Glomerular endothelial cell (primary cell): ENCODE data around the gene S100PBP. TPM values are rescaled to one million over a fixed set of nuclear protein-coding genes. Genes with fewer than 3 reads are reported as not detected.

ENCODE experiments used
- DNase-seq: peaks from one replicate; pipeline ENCODE4 v3.0.0-alpha.2; 2011; ENCODE audit warnings: low read depth, low spot score; ENCODE audit errors: extremely low read depth
- total RNA-seq: library from RNA; depleted of rRNA; stranded (reverse); fragments of >200 nt; gene quantifications from 2 replicates; pipeline ENCODE4 v1.2.3, GENCODE V29; 2015

The S100PBP gene
- total RNA-seq, 1 donor from 2014 or later, result 40.8 TPM

GRCh38 chr1:32868806-32869455, 51.5 kb downstream of the S100PBP start:
- no peak for DNase-seq

DNA sequence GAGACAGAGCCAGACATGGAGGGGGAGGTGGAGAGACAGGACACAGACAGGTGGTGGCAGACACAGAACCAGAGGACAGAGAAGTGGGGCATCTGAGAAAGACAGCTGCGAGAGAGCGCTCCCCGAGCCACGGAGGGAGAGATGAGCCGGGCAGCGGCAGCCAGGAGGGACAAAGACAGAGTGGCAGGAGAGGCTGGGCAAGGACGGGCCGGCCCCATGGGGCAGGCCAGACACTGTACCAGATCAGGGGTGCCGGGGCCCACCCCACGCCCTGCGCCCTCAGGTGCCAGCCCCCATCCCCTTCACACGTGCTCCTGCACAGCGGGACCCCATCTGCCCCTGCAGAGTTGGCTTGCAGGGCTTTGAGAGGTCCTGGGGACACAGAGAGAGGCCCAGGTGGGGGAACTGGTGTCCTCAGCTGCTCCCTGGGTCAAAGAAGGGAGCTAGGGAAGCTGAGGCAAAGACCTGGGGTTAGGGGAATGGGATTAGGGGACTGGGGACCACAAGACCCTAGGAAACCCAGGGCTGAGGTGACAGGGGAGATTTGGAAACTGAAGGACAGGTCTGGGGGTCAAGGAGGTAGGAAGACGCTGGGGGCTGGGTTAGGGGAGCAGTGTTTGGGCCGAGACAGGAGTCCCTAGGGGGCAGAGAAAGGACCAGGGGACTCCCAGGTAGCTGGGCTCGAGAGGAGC, 52.6 kb downstream of the S100PBP start:
- no peak for DNase-seq

GRCh38 chr1:32870615-32871363, 53.3 kb downstream of the S100PBP start, which contains the start of gene FNDC5:
FNDC5 (minus strand) TSS chr1:32870912.
- DNase-seq, result no peak

DNA sequence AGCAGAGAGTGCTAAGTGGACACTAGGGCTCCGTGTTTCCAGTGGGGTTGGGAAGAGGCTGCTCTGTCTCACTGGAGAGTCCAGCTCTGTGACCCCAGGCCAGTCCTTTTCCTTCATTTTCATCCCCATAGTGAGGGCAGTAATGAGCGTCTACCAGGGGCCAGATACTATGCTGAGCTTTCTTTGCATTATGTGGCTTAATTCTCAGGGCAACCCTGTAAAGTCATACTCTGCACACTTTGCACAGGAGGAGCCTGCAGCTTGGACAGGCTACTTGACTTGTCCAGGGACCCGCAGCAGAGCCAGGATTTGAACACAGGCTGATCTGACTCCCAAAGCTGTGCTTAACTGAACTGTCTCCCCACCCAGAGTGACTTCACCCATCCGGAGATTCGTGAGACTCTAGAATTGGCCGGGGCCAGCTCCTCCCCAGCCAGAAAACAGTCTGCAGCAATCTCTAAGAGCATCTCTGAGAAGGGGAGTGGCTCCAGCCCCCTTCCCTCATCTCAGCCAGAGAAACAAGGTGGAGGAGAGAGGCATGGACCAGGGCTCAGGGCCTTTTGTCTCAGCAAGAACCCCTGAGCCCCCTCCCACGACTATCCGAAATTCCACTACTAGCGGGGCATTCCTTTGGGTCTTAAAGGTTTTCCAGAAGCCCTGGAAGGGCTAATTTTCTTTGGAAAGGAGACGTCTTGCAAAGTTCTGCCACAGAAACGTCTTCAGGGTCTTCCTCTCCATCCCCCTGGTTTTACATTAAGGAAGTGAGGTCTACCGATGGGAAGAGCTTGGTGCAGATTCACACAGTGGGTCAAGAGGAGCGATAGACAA, 54.1 kb downstream of the S100PBP start:
- no peak for DNase-seq

DNA sequence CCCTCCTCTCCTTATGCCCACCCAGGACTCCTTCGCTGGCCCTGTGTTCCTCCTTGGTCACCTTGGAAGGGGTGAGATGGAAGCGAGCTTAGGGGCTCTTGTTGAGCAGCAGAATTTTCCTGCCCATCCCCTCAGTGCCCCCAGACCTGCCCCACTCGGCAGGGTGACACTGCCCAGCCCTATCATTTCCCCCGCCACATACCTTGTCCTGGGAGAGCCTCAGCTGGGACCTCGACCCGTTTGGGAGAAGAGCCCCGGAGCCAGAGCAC, 54.7 kb downstream of the S100PBP start:
- no peak for DNase-seq

DNA sequence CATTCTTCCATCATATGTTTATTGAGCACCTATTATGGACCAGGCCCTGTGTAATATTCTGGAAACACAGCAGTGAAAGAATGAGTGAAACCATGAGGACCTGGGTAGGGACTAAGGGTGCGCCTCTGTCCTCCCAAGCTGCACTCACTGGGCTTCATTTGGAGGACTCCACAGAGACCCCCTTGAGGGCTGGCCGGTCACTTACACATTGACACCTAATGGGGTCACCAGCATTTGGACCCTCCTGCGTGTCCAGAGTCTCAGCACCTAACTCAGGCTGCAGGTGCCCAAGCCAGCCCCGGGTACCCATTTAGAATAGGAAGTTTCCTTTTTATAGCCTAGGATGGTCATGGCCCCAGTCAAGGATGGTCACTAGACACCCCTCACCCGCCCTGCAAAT, 56.0 kb downstream of the S100PBP start:
- no peak for DNase-seq

GRCh38 chr1:32874860-32875752, 57.7 kb downstream of the S100PBP start:
- no peak for DNase-seq

DNA sequence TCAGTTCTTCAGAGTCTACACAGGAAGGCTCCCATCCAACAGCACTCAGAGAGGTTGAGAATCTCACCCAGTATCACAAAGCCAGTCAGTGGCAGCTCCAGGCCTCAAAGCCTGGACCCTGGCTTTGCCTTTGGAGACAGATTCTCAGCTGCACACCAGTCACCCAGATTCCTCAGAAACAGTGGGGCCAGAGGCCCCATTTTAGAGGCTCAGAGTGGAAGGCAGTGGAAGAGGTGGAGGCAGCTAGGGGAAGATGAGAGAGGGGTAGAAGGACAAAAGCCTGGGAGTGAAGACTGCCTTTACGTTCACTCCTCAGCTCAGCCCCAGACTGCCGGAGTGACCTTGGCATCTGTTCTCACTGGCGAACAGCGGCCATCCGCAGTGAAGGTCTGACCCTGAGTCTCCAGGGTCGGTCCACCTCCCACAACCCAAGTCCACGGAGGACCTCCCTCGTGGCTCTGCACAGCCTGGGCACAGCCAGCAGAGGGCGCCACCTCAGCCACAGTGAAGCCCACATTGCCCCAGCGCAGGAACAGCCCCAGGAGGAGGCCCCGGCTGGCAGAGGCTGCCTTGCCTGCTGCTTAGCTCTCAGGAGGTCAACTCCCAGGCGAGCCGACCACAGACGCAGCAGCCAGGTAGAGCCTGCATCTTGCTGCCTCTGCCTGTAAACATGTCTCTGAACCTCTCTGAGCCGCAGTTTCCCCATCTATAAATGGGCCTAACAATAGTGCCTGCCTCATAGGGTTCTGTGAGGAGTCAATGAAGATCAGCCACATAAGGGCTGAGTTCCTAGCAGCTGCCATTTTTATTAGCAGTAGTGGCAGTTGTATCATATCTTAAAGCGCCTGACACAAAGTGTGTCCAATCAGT, 59.1 kb downstream of the S100PBP start:
- DNase-seq, result no peak

- DNase-seq, result no peak
Observed at GRCh38 chr1:32877211-32878110, 60.0 kb downstream of the S100PBP start.

DNA sequence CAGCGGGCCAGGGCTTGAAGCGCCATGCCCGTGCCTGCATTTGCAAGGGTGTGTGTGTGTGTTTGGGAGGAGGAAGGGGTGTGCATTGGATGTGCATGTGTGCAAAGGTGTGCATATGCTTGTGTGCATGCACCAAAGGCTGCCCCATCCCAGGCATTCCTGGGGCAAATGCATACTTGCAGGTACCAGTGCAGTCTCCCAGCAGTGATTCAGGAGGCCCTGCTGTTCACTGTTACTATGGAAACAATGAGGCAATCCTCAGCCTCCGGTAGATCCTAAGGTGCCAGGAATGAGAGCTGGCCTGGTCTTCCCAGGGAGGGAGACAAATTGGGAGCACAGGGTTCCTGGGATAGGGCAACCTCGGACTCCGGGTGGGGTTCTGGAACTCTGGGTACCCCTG, 60.7 kb downstream of the S100PBP start:
- no peak for DNase-seq

DNA sequence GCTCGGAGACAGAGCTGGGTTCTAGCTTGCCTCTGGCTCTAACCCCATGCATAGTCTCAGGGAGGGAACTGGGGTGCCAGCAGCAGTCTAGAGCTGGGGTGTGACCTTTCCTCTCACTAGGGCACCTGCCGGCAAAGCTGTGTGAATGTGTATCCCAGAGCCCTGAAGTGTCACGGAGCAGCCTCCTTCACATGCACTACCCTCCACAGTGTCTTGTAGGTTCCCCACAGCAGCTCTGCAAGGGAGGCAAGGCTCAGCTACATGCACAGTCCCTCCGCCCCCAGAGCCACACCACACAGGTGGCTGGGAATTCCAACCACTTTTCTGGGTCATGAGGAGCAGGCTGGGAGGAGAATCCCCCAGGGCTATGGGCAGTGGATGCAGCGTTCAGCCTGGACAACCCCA, 61.2 kb downstream of the S100PBP start:
- no peak for DNase-seq

GRCh38 chr1:32881291-32881690, 63.8 kb downstream of the S100PBP start:
- DNase-seq, result no peak

DNA sequence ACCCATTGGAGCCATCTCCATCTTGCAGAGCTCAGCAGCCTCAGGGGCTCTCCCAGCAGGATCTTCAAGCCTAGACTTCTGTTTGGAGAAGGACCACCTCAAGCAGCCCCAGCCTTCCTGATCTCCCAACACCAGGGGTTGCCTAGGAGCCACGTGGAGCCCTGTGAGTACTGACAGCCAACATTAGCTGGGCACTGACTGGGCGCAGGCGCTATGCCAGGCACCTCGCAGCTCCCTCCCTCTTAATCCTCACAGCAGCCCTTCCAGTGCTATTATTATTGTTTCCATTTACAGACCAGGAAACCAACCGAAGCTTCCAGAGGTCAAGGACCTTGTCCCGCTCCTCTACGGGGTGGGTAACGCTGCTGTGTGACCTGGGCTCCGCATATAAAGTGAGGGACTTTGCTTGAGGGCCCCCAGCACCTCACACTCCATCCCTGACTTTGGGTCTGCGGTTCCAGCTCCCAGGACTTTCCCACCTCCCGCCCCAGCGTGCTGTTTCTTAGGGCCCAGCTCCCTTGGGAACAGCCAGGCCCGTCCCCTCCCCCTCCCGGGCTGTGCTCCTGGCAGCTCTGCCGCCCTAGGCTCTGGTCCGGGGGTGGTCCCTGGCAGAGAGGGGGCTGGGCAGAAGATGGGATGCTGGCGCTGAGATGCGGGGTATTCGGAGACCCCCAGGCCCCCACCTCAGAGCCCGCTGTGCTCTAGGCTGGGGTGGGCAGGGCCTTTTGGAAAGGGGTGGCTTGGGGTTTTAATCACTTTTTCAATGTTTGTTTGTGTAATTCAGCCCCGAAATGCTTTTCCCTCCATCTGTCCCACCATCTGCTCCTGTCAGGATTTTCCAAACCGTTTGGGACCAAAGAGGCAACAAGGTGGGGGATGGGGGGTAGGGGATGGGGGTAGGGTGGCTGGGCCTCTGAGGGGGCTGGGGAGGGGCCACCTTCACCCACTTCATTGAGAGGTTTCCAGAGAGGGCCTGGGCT, 64.7 kb downstream of the S100PBP start:
- DNase-seq, result no peak

DNA sequence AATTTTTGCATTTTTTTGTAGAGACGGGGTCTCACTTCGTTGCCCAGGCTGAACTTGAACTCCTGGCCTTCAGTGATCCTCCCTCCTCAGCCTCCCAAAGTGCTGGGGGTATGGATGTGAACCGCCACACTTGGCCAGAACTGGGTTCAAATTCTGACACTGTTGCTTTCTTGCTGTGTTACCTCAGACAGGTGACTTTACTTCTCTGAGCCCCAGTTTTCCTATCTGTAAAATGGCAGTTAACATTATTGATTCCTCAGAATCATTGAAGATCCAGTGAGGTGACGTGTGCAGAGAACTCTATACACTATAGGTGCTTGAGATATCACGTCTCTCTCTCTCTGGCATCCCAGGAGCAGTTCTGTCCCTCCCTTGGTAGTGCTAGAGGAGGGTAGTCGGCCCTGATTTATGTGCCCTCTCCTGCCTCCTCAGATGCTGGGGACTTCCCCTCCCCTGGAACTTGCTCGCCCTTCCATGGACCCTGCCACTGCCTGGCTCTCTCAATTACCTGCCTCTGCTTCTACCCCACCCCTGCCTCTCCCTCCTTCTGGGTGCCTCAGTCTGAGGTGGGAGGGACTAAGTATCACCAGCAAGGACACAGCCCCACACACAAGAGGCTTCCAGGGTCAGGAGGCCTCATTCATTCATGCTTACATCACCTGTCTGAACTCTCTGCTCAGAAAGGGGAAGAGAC, 66.0 kb downstream of the S100PBP start:
- no peak for DNase-seq

- no peak for DNase-seq
Observed at GRCh38 chr1:32884032-32884372, 66.5 kb downstream of the S100PBP start.

DNA sequence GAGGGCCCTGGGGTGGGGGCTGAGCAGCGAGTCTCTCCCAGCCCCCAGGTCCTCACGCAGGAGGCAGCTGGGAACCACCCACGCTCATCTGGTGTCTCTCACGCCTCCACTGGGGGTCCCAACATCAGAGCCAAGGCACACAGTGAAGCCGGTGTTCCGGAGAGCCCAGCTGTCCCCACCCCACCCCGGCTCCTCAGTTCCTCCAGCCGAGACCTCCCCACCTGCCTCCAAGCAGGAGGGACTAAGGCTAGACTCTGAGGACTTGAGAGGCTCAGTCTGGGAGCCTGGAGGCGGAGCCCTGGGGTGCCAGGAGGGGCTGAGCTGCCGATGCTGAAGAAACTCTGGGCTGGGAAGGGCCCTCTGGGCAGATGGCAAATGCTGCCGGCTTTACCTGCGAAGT, 67.3 kb downstream of the S100PBP start:
- DNase-seq, result no peak

- DNase-seq, result no peak
Observed at GRCh38 chr1:32885676-32886003, 68.2 kb downstream of the S100PBP start.
